Glomerular visceral epithelial cell (primary cell): Measurements from ENCODE around the gene BCAR1.
"Not testable (repeated sequence)": the region's sequence is repeated elsewhere in the genome, so short reads cannot be mapped to it uniquely, and the experiment has no call there.

Experiments
- DNase-seq: peaks from one replicate; pipeline ENCODE4 v3.0.0-alpha.2; 2016; ENCODE audit errors: extremely low spot score

BCAR1 gene

DNA sequence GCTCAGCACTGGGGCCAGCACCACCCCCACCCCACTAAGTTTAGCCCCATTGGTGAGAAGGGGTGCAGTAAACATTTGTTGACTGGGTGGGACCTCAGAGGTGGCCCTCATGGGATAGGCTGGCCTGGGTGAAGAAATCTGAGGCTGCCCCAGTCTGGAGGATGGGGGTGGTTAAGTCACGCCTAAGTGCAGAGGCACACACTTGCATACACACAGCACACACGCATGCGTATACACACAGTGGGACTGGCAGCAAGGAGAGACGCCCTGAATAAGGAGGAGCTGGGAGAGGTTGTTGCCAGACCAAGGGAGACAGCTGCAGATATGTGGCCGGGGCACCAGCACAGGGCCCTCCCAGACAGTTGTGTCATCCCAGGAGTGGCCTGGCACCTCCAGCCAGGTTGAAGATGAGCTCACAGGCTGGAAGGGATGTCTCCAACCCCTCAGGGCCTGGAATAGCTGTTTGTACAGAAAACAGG, 3.0 kb upstream of the BCAR1 start:
- peak; percentile 83 for DNase-seq

DNA sequence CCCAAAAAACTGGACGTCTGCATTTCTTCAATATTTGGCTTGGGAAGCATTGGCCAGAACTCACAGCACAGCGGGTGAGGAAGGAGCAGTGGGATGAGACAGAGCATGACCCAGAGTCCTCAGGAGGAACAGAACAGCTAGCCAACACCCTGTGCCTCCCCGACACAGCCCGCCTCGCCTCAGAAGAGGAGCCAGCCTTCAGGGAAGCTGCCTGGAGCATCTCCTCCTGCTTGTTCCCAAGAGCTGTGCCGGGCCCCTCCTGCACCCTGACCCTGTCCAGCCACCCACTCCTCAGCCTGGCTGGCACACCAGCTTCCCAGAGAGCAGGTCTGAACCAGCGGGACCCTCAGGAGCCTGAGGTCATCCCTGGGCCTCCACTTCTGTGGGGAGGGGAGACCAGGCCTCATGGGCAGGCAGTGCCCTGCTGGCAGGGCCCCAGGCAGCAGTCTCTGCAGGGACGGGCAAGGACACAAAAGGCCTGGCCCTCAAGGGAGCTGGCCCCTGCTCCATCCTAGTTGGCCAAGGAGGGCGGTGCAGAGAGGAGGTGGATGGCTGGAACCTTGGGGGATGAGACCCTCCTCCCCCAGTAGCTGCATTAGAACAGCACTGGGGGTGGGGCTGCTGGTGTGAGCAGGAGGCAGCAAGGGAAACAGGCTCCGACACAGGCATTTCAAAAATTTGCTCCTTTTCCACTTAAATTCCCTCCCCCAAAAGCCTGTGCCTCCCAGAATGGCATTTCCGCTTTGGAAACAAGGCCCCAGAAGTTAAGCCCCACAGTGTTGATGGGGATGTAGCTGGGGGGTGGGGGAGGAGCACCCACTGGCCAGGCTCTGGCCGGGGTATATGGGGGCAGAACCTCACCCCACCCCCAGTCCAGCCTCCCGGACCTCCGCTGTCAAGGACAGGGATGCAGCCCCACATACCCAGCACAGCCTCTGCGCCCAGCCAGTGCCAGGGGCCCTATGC, 1.8 kb upstream of the BCAR1 start:
- peak; percentile 40 for DNase-seq

DNA sequence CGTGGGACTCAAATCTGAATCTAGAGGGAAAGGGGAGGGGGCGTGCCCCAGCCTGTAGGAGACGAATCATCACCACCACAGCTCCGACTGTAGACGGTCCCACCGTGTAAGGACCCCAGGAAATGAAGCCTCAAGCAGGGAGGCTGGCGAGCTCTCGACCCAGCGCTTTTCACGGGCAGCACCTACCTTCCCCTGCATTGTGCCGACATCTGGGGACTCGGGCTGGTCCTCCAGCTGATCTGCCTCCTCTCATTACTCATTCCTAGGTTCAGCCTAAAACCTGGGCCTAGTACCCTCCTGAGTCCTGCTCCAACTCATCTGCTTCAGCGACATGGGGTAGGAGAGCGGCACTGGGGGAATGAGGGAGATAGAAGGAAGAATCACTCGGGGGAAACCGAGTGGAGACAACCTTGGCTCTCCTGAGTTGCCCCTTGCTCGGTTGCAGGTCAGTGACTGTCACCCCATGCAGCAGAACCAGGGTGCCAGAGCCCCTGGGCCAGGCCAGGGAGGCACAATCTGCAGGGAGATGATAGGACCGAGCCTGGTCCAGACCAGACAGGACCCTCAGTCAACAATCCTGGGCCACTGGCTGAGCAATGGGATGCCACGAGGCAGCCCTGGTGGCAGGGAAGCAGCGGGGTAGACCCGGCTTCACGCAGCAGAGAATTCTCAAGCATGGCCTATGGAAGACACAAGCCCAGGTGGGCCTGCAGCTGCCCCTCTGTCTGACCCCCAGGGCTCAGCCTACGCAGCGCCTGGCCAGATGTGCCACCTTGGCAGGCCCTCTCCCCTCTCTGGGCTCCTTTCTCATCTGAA, 833 bp upstream of the BCAR1 start:
- no peak for DNase-seq

DNA sequence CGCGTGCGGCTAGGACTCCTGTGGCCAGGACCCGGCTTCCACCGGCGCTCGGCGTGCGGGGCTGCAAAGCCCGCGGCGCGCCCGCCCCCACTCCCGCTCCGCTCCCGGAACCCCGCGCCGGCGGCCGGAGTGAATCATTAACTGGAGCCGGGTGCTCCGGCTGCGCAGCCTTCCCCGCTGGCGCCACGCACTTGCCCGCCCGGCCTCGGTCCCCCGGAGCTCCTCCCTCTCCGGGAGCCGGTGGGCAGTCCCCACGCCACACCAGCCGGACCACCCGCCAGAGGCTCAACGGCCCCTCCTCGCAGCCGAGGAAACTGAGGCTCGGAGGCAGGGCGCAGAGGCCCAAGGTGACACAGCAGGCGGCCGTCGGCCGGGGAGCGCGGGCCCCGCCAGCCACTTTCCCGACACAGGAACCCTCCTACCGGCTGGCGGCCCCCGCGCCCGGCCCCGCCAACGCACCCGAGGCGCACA, 580 bp downstream of the BCAR1 start:
- peak; percentile 47 for DNase-seq

DNA sequence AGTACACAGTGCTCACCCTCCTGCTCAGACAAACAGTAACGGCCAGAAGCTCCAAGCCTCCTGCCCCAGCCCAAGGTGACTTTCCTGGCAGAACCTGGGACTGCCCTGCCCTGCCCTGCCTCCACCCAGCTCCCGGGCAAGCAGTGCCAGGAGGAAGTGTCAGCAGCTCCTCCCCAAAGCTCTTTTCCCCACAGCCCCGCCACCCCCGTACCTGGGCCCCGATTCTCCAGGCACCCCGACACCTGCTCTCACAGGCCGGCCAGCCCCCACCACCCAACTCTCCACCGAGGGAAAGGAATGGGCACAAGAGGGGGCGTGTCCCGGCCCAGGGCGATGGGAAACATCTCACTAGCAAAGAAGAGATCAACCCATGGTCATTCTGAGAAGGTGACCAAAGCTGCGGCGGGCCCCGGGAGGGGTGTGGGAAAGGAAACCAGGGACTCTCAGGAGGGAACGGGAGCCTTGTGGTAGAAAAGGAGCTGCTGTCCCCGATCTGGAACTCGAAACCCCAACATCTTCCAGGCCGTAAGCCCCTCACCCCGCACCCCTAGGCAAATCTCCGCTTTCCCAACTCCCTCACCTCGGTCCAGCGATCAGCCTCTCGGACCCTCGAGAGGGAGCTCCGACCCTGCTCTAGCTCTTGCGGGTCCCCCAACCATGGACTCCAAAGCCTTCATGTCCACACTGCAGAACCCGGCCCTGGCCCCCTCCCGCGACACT, 1.2 kb downstream of the BCAR1 start:
- peak; percentile 46 for DNase-seq

DNA sequence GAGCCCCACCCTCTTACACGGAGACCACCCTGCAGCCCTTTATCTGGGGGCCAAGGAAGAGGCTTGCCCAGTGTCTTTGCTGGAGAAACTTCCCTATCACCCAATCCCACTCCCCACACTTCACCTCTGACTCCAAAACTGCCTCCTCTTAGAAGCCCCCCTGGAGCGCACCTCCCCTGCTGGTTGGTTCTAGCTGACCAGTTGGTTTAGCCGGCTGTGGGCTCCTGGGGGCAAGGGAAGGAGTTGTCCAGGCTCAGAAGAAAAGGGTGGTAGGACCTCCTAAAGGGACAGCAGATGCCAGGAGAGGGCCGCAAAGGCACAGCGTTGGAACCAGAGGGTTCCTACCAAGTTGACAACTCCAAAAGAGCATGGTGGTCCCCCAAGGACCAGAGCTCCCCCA, 2.0 kb downstream of the BCAR1 start:
- DNase-seq, result no peak

DNA sequence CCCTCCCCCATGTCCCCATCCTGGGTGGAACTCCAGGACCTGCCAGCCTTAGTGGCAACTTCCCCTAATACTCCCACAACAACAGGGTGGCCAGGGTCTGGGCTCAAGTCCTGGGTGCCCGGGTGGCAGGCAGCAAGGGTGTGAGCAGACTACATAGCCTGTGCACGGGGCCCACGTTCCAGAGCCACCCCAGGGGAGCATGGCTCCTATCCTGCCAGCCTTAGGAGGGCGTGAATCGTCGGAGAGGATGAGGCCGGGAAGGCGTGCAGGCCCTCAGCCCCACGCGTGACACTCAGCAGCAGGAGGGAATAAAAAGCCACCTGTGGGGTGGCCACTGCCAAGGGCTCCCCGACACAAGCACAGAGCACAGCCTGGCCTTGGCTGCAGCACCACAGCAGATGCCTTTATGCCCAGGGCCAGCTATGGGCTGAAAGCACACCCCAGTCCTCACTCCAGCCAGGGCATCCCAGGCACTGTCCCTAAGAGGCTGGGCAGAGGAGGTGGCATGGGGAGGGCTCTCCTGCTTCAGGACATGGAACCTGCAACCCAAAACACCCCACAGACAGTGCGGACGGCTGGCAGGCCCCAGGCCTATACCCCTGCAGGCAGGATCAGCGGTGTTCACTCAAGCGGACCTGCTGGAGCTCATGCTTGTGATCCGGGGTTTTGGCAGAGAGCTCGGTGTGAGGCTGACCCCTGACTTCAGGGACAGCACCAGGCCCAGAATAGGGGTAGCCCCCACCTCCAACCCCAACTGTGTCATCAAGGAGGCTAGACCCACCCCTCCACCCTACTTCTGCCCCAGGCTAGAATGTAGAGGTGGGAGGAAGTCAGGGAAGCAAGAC, 2.7 kb downstream of the BCAR1 start:
- peak; percentile 48 for DNase-seq

DNA sequence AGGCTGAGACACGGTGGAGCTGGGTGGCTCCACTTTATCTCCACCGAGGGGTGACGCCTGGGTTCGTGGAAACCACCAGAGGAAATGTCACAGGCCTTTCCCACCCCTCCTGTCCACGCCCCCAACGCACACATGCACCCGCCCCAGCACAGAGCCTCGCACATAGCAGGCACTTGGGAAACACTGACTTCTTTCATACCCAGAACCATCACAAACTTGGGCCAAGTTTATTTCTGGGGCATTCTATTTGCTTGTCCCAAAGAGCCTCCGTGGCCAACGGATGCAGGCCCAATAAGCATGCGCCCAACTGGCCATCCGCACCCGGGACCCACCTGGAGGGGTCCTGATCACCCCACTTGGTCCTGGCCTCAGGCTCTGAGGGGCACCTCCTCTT, 3.3 kb downstream of the BCAR1 start:
- DNase-seq, result no peak

DNA sequence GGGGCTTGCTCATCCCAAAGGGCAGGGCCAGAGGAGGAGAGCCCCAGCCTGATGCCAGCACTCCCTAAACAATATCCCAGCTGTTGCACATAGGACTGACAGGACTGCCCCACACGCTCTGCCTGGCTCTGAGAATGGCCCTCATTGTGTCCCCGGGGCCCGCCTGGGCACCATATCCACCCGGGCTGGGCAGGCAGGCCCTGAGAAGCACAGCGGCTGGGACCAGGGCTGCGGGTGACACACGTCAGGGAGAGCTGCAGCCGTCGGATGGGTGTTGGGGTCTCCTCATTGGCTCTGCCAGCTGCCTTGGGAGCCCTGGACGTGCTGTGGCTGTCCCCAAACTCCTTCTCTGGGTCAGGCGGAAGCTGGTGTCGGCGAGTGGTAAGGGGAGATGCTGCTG, 4.2 kb downstream of the BCAR1 start:
- DNase-seq, result no peak

DNA sequence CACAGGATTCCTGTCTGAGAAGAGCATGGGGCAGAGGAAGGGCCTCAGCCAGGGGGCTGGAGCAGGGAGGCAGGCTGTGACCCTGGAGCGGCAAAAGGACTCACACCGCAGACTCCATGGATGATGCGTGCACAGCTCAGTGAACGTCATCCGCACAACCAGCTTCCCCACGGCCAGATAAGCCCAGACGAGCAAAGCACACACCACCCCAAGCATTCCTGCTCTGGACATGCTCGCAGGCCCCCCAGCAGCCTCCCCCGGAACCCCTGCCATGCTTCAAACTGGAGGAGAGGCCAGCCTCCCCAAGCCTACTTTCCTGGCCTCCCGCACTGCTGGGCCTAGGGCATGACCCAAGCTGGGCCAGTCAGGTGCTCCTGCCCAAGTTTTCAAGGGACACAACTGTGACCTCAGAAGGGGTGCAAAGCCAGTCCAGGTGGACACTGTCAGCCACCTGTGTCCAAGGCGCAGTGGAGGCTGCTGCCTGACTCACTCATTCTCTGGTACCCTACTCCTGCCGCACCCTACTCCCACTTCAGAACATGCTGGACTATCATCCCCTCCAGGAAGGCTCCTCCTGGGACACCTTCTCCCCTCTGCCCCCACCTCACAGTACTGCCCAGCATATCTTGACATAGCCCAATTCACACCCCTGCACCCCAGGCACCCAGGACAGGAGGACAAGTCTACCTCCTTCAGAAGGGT, 4.8 kb downstream of the BCAR1 start:
- no peak for DNase-seq

DNA sequence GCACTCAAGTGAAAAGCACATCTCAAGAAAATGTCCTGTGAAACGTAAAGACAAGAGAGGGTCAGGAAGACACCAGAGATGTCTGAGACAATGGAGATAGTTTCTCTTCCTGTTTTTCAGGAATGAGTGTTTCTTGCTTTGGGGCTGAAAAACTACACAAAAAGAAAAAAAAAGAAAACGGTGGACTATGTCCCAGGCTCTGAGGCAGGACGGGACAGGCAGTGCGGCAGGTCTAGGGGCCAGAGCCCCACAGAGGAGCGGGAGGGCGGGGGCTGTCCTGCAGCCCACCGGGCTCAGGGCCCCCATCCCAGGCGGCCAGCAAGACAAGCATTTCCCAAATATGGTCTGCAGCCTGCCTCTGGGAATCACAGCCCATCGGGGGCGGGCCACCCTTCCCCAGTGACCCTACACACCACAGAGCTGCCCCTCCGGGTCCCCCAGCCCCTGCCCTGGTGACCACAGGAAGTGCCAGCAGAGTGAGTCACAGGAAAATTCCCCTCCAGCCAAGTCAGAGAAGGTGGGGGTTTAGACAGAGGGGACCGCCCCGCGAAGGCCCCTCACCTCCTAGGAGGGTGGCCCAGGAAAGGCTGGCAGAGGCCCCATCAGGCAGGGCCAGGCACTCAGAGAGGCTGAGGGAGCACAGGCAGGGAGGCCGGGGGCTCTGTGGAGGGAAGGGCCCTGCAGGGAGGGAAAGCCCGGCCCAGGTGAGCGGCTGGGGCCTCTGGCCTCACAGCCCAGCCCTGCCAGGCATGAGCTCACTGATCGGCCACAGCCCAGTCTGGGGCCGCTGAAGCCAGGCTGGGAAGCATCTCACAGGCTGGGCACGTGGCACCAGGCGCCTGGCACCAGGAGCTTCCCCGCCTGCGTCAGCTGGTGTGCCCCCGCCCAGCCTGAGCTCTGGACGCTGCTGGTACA, 6.3 kb downstream of the BCAR1 start:
- peak; percentile 98 for DNase-seq

DNA sequence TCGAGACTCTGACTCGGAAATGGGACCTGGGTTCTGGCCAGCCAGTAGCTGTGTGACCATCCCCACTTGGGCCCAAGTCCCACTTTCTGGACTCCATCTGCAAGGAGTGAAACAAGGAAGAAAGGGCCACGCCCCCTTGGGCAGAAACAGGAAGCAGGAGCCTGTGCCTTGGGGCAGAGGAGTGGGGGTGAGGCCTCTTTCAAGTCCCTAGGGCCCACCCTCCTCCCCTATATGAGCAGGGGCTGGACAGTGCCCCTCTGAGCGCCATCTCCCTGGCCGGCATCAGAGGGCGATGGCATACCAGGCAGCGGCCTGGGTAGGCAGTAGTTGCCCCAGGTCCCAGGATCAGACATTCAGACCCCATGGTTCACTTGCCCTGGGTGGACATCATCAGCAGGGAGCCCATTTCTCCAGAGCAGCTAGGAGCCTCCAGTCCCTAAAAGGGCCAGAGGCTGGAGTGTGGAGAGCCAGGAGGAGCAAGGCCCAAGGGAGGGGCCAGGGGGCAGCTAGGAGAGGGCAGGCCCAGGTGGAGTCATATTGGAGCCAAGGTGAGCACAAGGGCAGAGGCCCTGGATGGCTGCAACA, 7.1 kb downstream of the BCAR1 start:
- peak; percentile 56 for DNase-seq

DNA sequence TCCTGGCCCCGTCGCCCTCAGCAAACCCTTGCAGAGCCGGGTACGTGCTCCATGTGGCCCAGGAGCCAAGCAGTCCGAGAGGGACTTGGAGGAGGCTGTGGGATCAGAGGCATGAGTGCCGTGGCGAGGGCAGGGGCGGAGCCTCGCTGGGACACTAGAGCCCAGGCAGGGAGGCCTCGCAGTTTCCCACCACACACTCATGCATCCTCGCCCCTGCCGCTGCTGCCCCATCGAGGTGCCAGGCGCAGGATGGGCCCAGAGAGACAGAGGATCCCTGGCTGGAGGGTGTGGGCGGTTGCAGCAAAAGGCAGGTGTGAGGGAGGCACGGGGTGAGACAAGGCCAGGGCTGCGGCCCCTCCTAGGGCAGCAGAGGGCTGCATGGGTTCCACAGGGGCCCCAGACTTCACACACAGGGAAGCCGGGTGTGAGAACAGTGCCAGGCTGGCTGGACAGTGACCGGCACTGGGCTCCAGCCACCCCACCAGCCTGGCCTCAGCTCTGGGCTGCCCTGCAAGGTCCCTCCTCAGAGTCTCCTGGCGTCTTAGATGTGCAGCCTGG, 7.7 kb downstream of the BCAR1 start:
- DNase-seq, result no peak

DNA sequence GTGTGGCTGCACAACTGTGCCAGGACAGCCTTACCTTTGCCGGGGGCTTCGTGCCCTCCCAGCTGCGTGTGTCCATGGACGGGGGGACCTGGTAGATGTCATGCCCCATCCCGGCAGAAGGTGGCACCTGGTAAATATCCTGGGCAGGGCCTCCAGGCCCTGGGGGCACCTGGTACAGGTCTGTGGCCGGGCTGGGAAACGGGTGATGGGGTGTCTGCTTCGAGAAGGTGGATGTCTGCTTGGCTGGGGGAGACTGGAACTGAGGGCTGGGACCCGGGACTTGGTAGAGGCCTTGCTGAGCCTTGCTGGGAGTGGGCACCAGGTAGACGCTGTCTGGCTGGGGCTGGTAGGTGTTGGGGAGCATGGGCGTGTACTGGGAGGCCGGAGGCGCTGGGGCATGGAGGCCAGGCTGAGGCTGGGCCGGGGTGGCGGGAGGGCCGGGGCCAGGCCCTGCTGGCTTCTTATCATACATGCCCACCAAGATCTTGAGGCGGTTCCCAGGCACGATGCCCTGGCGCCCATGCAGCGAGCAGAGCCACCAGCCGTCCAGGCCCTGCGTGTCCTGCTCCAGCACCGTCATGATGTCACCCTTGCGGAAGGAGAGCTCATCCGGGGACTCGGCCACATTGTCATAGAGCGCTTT, 8.9 kb downstream of the BCAR1 start:
- not testable (repeated sequence) for DNase-seq

DNA sequence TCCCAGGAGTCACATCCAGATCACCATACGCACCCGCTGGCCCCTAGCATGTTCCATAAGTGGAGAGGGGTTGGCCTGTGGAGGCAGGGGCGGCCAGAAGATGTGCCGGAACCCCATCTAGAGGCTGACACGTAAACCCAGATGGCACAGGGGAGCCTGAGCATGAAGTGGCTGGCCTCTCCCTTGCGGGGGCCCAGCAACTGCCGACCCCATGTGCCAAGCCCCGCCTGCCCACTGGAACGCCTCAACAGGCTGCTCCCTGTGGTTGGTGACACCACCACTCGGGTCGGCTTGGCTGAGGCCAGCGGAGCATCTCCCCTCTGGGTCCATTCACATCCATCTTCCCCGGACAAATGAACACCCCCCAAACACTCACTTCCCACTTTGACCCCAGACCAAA, 9.5 kb downstream of the BCAR1 start:
- no peak for DNase-seq

DNA sequence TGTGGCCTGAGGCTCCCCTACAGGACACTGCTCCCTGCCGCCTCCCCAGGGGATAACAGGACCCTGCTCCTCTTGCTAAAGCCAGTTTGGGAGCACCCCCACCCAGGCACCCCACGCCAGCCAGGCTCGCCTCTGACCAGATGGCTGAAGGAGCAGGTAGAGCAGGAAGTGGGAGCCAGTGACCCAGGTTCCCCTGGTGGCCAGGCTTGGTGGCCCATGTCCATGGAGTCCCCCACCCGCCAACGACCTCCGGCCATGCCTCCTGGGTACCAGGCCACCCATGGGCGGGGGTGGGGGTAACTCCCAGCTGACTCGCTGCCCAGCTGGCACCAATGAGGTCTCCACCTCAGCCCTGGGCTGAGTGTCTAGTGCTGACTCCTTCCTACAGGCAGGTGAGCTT, 10.0 kb downstream of the BCAR1 start:
- DNase-seq, result no peak

DNA sequence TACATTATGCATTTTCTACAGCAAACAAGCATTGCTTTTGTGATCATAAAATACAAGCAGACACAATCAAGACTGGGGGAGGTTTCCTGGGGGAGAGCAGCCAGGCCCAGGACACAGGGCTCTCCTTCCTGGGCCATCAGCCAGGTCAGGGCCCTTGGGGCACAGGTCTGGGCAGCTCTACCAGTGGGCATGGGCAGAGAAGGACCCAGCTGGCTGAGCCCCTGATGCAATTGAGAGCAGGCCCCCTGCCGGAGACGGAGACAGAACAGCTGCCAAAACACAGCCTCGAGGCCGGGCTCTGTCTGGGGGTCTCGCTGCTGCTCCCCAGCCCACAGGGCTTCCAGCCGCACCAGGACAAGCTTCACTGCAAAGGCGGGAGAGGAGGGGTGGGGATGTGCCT, 10.8 kb downstream of the BCAR1 start:
- not testable (repeated sequence) for DNase-seq

DNA sequence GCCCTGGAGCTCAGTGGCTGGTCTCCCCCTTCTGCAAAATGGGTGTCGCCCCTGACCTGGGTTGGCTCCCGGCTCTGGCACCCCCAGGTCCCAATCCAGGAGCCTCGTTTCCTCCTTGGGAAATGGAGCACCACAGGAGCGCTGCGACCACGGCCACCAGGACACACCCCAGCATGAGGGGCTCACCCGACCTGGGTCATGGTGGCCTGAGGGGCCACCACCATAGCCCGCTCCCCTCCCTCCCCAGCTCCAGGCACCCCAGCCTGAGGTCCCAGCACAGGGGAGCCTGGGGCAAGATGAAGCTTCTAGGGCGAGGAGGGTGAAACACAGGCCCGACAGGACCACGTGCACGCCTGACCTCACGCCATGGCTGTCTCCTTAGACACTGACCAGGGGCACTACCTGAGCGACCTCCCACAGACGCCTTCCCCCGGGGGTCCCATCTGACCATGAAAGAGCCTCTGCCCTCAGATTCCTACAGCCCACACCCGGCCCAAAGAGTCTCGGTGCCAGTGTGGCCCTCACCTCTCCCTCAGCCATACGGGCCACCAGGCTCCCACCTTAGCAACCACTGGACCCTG, 11.8 kb downstream of the BCAR1 start:
- no peak for DNase-seq
